Measurements from ENCODE around the gene PHAX.

DNA sequence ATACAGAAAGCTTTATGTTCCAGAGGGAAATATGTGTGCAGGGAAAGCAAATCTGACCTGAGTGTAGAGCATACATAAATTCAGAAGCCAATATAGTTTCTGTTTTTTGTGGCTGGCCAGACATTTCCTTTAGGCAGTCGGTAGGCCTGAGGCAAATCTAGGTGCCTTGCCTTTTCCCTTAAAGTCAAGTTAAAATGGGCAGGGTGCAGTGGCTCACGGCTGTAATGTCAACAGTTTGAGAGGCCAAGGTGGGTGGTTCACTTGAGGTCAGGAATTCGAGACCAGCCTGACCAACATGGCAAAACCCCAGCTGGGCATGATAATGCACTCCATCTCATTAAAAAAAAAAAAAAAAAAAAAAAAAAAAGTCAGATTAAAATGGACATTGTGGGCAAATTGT lies 31.2 kb downstream of the PHAX start:
- no peak for TF ChIP-seq CTCF (IDR thresholded peaks at IDR 0.05)
- TF ChIP-seq POLR2A (IDR thresholded peaks at IDR 0.05) = no peak
